ENCODE measurements around the gene CDKN2A. TPM values are rescaled to one million over a fixed set of nuclear protein-coding genes. Genes with fewer than 3 reads are reported as not detected.

The CDKN2A gene
- total and polyA plus RNA-seq, 9 of the 15 experiments (the other 6 are each of a cell fraction or from before 2014, with no cell fraction given): not detected

DNA sequence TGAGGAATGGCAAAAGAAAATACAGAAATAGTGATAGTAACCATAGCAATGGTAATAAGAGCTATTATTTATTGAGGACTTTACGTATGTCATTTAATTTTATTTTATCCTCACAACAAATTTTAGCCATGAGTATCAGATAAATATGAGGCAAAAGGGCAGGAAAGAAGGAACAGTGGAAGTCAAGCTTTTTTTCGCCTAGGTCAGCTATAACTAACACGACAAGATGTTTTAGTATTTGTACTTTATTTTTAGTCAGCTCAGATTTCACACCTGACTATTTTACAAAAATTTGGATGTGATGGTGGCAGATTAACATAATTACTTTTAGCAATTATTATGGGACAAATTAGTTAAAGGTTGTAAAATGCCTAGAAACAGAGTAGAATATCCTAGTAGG lies 49.7 kb upstream of the CDKN2A start:
- Histone ChIP-seq H3K27ac (ENCODE audit: extremely low read depth, low read depth, low read length) (no peak overlapping the region), H3K4me1 (replicated peaks in 1 of 2; ENCODE audit: control insufficient read depth in 2 of 2, insufficient read depth in 2 of 2, low read length in 2 of 2) (no peaks in the 10 kb centered on the region), H3K4me3 (no peak overlapping the region), H2AFZ (ENCODE audit: low read depth, low read length) (no peak overlapping the region), H3K79me2 (ENCODE audit: control insufficient read depth, insufficient read depth, low read length) (no peaks in the 10 kb centered on the region), H3K9me1 (ENCODE audit: control insufficient read depth, insufficient read depth, low read length) (no peaks in the 10 kb centered on the region), H4K20me1 (replicated peaks; ENCODE audit: control insufficient read depth, insufficient read depth, low read length) (no peaks in the 10 kb centered on the region), H3K36me3 (ENCODE audit: control insufficient read depth, insufficient read depth, low read length) (no peaks in the 10 kb centered on the region), H3K9ac (ENCODE audit: insufficient read depth in 1 of 2, low read depth in 2 of 2, low read length in 2 of 2) (no peak overlapping the region), H3K27me3 (ENCODE audit: control insufficient read depth in 2 of 2, insufficient read depth in 2 of 2, low read length in 2 of 2) (no peaks in the 10 kb centered on the region), H3K9me3 (replicated peaks; ENCODE audit: control insufficient read depth, insufficient read depth, low read depth, low read length) (no peaks in the 10 kb centered on the region), H3K4me2 (ENCODE audit: insufficient read depth, low read length) (no peak overlapping the region)
- no TSS peak for BruUV-seq (replicated peaks)
- DNase-seq (ENCODE audit: extremely low read depth in 1 of 4, low spot score in 3 of 4) (no peak), ATAC-seq (no peak), FAIRE-seq (no peak)
- ChIA-PET POLR2A (no interaction called here), CTCF (ENCODE audit: low intra/inter-chr PET ratio) (no interaction called here)
- no CpG with 5 or more reads among the region's 3 CpGs for WGBS (ENCODE audit: insufficient coverage, low coverage, missing lambda C conversion rate)
- in situ Hi-C loops (cut with MboI) (no loop called here), intact Hi-C loops (cut with micrococcal nuclease) (no loop called here)
- TF ChIP-seq, protein P1, sequence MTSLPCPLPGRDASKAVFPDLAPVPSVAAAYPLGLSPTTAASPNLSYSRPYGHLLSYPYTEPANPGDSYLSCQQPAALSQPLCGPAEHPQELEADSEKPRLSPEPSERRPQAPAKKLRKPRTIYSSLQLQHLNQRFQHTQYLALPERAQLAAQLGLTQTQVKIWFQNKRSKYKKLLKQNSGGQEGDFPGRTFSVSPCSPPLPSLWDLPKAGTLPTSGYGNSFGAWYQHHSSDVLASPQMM (CRISPR knock-in tag; IDR thresholded peaks at IDR 0.05): no peak
- TF ChIP-seq ARNT (IDR thresholded peaks at IDR 0.05) (no peak), HDAC3 (IDR thresholded peaks at IDR 0.05; ENCODE audit: borderline replicate concordance, partially characterized antibody) (no peak), U2AF1 (optimal IDR thresholded peaks at IDR 0.05; ENCODE audit: low read depth, low read length) (no peak), DPF2 (IDR thresholded peaks at IDR 0.05) (no peak), CCAR2 (IDR thresholded peaks at IDR 0.05; ENCODE audit: low read depth, low read length) (no peak), RFX1 (IDR thresholded peaks at IDR 0.05) (no peak), JUNB (CRISPR knock-in tag; conservative IDR thresholded peaks at IDR 0.05) (no peak), POLR2A (conservative IDR thresholded peaks at IDR 0.05) (no peak), BHLHE40 (IDR thresholded peaks at IDR 0.05; ENCODE audit: low read length) (no peak)
- TF ChIP-seq, protein P2, sequence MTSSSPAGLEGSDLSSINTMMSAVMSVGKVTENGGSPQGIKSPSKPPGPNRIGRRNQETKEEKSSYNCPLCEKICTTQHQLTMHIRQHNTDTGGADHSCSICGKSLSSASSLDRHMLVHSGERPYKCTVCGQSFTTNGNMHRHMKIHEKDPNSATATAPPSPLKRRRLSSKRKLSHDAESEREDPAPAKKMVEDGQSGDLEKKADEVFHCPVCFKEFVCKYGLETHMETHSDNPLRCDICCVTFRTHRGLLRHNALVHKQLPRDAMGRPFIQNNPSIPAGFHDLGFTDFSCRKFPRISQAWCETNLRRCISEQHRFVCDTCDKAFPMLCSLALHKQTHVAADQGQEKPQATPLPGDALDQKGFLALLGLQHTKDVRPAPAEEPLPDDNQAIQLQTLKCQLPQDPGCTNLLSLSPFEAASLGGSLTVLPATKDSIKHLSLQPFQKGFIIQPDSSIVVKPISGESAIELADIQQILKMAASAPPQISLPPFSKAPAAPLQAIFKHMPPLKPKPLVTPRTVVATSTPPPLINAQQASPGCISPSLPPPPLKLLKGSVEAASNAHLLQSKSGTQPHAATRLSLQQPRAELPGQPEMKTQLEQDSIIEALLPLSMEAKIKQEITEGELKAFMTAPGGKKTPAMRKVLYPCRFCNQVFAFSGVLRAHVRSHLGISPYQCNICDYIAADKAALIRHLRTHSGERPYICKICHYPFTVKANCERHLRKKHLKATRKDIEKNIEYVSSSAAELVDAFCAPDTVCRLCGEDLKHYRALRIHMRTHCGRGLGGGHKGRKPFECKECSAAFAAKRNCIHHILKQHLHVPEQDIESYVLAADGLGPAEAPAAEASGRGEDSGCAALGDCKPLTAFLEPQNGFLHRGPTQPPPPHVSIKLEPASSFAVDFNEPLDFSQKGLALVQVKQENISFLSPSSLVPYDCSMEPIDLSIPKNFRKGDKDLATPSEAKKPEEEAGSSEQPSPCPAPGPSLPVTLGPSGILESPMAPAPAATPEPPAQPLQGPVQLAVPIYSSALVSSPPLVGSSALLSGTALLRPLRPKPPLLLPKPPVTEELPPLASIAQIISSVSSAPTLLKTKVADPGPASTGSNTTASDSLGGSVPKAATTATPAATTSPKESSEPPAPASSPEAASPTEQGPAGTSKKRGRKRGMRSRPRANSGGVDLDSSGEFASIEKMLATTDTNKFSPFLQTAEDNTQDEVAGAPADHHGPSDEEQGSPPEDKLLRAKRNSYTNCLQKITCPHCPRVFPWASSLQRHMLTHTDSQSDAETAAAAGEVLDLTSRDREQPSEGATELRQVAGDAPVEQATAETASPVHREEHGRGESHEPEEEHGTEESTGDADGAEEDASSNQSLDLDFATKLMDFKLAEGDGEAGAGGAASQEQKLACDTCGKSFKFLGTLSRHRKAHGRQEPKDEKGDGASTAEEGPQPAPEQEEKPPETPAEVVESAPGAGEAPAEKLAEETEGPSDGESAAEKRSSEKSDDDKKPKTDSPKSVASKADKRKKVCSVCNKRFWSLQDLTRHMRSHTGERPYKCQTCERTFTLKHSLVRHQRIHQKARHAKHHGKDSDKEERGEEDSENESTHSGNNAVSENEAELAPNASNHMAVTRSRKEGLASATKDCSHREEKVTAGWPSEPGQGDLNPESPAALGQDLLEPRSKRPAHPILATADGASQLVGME (CRISPR knock-in tag; IDR thresholded peaks at IDR 0.05): no peak
- TF ChIP-seq, protein P3, sequence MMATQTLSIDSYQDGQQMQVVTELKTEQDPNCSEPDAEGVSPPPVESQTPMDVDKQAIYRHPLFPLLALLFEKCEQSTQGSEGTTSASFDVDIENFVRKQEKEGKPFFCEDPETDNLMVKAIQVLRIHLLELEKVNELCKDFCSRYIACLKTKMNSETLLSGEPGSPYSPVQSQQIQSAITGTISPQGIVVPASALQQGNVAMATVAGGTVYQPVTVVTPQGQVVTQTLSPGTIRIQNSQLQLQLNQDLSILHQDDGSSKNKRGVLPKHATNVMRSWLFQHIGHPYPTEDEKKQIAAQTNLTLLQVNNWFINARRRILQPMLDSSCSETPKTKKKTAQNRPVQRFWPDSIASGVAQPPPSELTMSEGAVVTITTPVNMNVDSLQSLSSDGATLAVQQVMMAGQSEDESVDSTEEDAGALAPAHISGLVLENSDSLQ (IDR thresholded peaks at IDR 0.05): no peak
- TF ChIP-seq, protein P4, sequence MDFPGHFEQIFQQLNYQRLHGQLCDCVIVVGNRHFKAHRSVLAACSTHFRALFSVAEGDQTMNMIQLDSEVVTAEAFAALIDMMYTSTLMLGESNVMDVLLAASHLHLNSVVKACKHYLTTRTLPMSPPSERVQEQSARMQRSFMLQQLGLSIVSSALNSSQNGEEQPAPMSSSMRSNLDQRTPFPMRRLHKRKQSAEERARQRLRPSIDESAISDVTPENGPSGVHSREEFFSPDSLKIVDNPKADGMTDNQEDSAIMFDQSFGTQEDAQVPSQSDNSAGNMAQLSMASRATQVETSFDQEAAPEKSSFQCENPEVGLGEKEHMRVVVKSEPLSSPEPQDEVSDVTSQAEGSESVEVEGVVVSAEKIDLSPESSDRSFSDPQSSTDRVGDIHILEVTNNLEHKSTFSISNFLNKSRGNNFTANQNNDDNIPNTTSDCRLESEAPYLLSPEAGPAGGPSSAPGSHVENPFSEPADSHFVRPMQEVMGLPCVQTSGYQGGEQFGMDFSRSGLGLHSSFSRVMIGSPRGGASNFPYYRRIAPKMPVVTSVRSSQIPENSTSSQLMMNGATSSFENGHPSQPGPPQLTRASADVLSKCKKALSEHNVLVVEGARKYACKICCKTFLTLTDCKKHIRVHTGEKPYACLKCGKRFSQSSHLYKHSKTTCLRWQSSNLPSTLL (IDR thresholded peaks at IDR 0.05): no peak

All from K562 (cell line).